ENCODE results near the gene TLCD5.

The TLCD5 gene

GRCh38 chr11:120324932-120325810, at the start of gene TLCD5:
Gene TLCD5 (plus strand): TSS chr11:120325299. CDS start chr11:120327442, 2,143 bp downstream.
- DNase-seq: no peak

DNA sequence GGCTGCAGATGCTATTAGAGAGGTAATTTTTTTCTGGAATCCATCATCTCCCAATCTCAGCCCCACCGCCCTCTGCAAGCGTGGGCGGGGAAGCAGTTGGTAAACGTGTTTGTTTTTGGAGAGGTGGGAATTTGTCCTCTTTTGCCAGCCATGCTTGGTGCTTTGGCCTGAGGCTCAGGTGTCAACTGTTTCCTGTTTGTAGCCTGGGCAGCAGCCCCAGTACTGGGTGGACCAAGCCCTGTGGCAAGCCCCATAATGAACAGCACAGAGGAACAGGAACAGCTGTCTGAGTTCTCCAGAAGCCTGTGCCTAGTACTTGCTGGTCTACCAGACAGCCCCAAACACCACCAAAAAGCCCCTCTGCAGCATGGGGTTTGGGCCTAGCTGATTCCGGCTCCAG, 45.6 kb upstream of the TLCD5 start:
- DNase-seq: no peak

DNA sequence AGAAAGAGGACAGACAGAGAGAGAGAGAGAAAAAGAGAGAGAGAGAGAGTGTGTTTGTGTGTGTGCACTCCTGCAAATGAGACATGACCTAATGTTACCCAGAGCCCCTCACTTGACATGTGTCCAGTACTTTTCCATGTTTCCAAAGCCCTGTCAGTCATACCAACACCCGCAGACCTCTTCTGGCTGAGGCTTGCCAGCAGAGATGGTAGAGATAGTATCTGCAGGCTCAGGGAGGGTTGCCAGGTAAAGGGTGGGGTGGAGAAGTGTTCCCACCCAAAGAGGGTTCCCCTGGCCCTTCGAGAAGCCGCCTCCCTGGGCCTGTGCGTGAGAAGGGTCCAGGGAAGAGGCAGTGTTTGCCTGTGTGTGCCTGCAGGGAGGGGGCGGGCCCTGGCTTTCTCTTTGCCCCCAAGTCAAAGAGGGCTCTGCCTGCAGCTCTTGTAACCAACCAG, 44.5 kb upstream of the TLCD5 start:
- DNase-seq: no peak

DNA sequence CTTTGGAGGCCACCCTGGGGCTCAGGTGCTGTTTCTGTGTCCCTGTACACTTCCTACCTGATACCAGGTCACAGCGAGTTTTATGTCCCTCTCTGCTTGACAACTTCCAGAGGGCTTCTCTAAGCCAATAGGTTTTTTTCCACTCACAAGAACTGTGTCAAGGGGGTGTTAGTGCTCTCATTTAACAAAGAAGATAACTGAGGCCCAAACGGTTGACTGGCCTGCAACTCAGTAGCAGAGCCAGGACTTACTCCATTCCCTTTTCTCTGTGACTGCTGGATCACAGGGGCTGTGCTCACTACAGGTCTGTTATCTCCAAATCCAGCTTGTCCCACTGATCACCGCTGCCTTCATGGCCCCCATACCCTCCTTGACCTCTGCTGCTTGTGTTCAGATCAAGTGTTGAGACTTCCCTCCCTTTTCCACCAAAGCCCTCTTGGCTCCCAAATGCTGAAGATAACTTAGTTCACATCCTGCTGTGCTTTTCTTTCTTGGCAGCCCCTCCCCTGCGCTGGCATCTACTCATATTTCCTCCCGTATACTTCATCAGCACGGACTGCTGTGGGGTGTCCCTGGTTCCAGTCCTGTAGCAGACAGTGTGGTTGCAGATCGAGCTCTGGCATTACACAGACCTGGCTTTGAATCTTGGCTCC, 43.8 kb upstream of the TLCD5 start:
- no peak for DNase-seq

- DNase-seq: no peak
Measured at GRCh38 chr11:120283124-120283523, 42.0 kb upstream of the TLCD5 start.

DNA sequence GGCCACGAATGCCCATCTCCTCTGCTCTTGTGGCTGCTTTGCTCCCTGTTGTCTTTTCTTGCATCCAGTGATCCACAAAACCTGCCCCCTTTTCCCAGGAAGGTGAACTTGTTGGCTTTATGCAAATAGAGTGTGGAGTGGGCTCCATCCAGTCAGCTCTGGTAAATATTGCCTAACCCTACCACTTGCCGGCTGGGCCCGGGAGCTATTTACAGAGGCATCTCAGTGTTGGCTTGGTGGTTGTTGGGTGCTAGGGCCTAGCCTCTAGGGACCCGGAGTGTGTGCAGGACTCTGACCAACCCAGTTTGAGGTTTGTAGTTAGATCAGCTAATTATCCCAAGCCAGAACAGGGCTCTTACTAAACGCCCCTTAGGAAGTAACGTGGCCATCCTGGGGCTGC, 40.8 kb upstream of the TLCD5 start:
- DNase-seq: no peak

- DNase-seq: no peak
Measured at GRCh38 chr11:120285256-120285655, 39.8 kb upstream of the TLCD5 start.

- no peak for DNase-seq
Measured at GRCh38 chr11:120288021-120288420, 37.1 kb upstream of the TLCD5 start.

GRCh38 chr11:120289426-120289825, 35.7 kb upstream of the TLCD5 start:
- DNase-seq: no peak

DNA sequence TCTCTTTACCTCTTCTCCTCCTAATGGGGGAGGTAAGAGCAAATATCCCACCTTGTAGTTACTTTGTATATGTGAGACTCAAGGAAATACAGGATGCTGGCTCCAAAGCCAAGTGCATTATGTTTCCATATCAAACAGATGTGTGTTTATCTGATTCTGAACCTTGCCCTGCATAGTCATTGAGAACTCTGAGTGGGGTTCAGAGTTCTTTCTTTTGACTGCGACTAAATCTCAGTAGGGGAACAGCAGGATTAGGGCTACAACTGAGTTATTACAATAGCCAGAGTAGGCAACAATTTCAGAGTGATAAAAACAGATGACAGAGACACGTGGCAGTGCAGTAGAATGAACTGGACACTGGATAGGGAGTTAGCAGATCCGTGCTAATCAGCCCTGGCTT, 34.1 kb upstream of the TLCD5 start:
- no peak for DNase-seq

GRCh38 chr11:120293038-120293800, 31.9 kb upstream of the TLCD5 start:
- no peak for DNase-seq

DNA sequence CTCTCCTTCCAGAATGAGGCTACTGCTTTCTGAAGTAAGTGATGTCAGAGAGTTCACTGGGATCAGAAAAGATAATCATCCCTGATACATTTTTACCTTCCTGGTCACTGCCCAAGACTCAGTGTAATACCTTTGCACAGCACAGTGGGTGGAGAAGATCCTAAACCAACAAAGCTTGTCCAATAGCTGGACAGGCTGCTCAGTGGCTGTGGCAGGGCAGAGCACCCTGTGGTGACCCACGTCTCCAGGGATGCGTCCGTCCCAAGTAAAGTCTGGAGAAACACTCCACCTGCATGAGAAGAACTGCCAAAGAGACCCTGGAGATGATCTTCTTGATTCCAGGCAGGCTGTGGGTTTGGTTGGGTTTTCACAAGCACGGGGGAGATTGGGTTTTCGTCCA, 31.0 kb upstream of the TLCD5 start:
- no peak for DNase-seq

DNA sequence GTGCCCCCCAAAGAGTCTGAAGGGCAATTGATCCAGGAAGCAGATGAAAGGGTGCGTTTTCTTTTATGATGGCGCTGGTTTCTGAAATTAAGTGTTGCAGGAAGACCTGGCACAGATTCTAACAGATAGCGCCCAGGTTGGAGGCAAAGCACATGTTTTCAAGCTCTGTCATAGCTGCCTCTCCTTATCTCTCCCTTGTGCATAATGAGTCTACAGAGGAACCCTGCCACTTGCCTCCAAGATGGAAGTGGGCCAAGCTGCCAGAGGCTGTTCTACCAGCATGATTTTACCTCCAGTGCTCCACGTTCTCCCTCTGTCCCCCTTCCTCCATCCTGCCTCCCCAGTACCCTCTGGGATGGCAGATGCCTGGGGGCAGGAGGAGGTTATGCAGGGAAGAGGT, 30.0 kb upstream of the TLCD5 start:
- DNase-seq: no peak

GRCh38 chr11:120296554-120296953, 28.5 kb upstream of the TLCD5 start:
- DNase-seq: no peak

- DNase-seq: no peak
Measured at GRCh38 chr11:120298461-120298860, 26.6 kb upstream of the TLCD5 start.

- DNase-seq: no peak
Measured at GRCh38 chr11:120302001-120302805, 22.9 kb upstream of the TLCD5 start.

DNA sequence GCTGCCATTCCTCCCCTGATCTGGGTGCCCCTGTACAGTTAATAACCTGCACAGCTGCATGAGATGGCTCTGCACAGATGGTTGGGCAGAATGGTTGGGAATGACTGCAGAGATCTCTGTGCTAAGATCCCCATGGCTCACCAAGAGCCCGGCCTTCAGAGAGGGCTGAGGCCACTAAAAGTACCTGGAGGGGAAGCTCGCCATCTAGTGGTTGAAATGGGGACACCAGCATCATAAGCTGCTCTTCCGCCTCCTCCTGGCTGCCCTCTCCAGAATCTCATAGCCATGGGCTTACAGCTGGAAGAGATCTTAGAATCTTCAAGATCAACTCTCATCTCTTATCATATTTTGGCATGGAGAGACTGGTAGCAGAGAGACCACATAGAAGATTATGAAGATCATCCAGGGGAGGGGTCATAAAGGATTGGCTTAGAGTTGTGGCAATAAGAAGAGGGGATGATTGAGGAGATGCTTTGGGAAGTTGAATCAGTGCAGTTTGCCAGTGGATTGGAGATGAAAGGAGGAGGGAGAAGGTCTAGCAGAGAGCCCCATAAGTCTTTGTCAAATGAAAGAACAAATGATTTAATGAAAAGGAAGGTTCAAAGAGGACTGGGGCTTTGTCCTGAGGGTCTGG, 22.0 kb upstream of the TLCD5 start:
- peak; percentile 16 to 37 (median 20) for DNase-seq

DNA sequence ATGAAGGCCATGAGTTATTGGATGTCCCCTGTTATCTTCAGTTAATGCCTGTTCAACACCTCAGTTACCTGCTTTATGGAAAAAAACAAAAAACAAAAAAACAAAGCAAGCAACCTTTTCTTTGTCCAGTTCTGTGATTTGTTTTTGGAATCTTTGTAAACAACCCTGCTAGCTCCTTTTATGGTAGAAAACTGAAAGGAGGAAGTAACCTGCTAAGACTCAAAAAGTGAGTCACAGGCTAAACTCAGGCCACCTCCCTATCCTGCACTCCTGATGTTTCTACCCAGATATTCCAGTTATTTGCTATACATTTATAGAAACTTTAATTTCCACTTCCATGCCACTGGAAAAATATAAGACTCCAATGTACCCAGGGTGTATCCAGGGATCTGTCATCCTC, 20.6 kb upstream of the TLCD5 start:
- DNase-seq: no peak

DNA sequence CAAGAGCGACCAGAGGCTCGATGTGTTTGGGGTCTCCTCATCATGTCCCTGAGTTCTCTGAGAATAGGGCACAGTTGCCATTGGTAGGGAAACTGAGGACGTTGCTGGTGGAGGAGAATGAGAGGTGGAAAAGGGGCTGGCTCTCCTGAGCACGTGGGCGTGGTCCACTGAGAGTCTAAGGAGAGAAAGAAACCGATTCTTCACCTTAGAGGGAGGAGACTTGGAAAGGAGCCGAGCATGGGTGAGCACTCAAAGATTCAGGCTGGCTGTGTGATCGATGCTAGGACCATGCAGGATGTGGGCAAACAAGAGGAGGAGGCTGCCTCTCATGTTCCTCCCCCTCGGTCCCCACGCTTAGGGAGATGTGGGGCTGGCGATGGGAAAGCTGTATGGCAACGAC, 19.8 kb upstream of the TLCD5 start:
- DNase-seq: no peak

DNA sequence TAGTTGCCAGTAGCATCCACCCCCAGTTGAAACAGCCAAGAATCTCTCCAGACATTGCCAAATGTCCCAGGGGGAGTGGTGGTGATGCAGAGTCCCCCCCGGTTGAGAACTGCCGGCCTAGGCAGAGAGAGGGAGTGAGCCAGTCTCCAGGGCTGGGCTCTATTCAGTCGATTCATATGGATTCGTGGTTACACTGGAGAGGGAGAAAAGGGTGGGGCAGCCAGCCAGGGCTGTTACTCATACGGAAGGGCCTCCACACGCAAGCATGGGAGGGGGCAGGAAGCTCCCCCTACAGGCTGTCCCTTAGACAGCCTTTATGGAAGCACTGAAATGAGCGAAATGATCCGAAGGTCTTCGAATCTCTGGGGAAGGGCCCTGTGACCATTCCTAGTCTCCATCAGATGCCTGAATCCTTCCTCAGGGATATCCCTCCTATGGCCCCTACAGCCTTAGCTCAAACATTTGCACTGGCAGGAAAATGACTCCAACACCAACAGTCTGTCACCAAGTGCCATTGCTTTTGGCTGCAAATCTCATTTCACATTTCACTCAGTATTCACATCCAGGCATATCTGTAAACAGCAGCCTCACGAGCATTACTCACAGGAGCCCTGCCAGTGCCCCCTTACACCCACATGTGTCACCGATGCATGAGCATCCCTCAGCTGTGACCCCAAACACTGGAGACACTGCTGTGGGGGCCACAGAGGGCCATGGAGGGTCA, 18.4 kb upstream of the TLCD5 start:
- no peak for DNase-seq

DNA sequence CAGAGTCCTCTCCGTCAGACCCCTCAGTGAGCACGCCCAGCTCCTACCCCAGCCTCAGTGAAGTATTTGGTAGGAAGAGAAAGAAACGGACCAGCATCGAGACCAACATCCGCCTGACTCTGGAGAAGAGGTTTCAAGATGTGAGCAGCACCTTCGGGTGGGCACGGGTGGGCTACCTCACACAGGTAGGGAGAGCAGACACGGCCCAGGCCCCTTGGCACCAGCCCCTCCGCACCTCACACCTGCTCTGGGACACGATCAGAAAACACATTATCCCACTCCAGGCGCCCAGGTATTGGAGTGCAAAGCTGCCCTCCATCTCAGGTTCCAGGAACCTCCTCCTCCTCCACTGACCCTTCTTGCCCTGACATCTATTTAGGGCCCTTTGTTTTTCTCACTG, 17.6 kb upstream of the TLCD5 start:
- DNase-seq: no peak

- DNase-seq: no peak
Measured at GRCh38 chr11:120308081-120308480, 17.0 kb upstream of the TLCD5 start.

Data from activated naive CD4-positive, alpha-beta T cell (primary cell).